Osteoblast (primary cell): ENCODE measurements around the gene VRK3. TPM values are rescaled to one million over a fixed set of nuclear protein-coding genes. Genes with fewer than 3 reads are reported as not detected.
A peak's percentile ranks its signal among the peaks of the same experiment; 100 is the strongest.

Experiments
- DNase-seq: peaks from one replicate; pipeline ENCODE4 v3.0.0; 2011; ENCODE audit warnings: low spot score, mixed read lengths; ENCODE audit not compliant: insufficient read length; ENCODE audit errors: missing footprints
- H2AFZ ChIP-seq: 2 replicates; pipeline ENCODE4 v1.6.0; 2011; ENCODE audit warnings: mild to moderate bottlenecking, low read length
- H3K27ac ChIP-seq: 2 replicates; pipeline ENCODE4 v1.5.1; 2011; ENCODE audit warnings: mild to moderate bottlenecking, low read depth, low read length, moderate library complexity
- H3K27me3 ChIP-seq: 2 replicates; pipeline ENCODE4 v1.6.0; 2012; ENCODE audit warnings: mild to moderate bottlenecking, control low read depth, inconsistent platforms, low read length, moderate library complexity; ENCODE audit not compliant: insufficient read depth
- H3K36me3 ChIP-seq: 2 replicates; pipeline ENCODE4 v1.5.1; 2011; ENCODE audit warnings: mild to moderate bottlenecking, low read length, control low read depth, moderate library complexity; ENCODE audit not compliant: insufficient read depth
- H3K4me1 ChIP-seq: 2 replicates; pipeline ENCODE4 v1.5.1; 2011; ENCODE audit warnings: mild to moderate bottlenecking, low read length, control low read depth, moderate library complexity; ENCODE audit not compliant: insufficient read depth
- H3K4me2 ChIP-seq: 2 replicates; pipeline ENCODE4 v1.6.0; 2011; ENCODE audit warnings: mild to moderate bottlenecking, low read length; ENCODE audit not compliant: insufficient read depth
- H3K4me3 ChIP-seq: fragments of 200-600 bp; sonication (generic); 3 replicates; pipeline ENCODE4 v1.5.1; 2012; ENCODE audit warnings: mild to moderate bottlenecking, low read length, inconsistent platforms; ENCODE audit not compliant: insufficient read depth
- H3K79me2 ChIP-seq: 2 replicates; pipeline ENCODE4 v1.6.0; 2012; ENCODE audit warnings: mild to moderate bottlenecking, low read length, control low read depth, inconsistent platforms; ENCODE audit not compliant: insufficient read depth
- H3K9me3 ChIP-seq: 2 replicates; pipeline ENCODE4 v1.5.1; 2011; ENCODE audit warnings: low read depth, low read length, control low read depth
- H4K20me1 ChIP-seq: 2 replicates; pipeline ENCODE4 v1.6.0; 2012; ENCODE audit warnings: mild to moderate bottlenecking, low read length, control low read depth; ENCODE audit not compliant: insufficient read depth
- CTCF ChIP-seq: IDR thresholded peaks from 2 replicates; pipeline ENCODE4 v1.5.1; 2011; ENCODE audit warnings: mild to moderate bottlenecking, low read depth, low read length, moderate library complexity; ENCODE audit errors: extremely low read depth
- total RNA-seq: library from RNA; depleted of rRNA; stranded (reverse); fragments of >200 nt; gene quantifications from 2 replicates; pipeline ENCODE4 v1.2.3, GENCODE V29; 2012

The VRK3 gene
- total RNA-seq, 1 donor = 24.2 TPM

DNA sequence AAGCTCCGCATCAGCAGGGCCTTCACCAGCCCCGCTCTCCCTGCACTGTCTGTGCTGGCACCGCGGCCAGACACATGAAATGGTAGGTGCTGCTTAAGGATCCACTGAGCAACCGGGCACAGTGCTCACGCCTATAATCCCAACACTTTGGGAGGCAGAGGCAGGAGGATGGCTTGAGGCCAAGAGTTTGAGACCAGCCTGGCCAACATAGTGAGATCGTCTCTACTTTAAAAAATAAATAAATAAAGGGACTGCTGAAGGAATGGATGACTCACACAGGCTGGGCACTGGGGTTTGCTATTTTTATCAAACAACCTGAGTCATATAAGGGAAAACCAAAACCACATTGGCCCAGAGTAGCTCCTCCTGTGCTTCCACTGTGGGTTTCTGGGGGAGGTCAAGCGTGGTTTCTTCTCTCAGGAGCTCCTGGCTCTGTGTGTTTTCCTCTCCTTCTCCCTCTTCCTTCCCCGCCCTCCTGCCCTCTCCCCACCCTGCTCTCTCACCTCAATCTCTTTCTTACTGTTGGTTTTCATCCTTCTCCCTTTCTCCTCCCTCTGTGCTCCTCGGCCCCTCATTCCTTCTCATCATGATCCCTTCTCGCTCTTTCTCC lies 21.3 kb downstream of the VRK3 start:
- Histone ChIP-seq H3K9me3 (no peaks in the 10 kb centered on the region), H3K4me1 (peaks cover 11% of the 10 kb centered on the region), H3K4me2 (peak overlapping the region; percentile 52), H4K20me1 (peaks cover 53% of the 10 kb centered on the region), H3K4me3 (no peak overlapping the region), H3K27me3 (no peaks in the 10 kb centered on the region), H2AFZ (no peak overlapping the region), H3K79me2 (peaks cover 4% of the 10 kb centered on the region), H3K27ac (peak overlapping the region; percentile 26), H3K36me3 (peaks cover 70% of the 10 kb centered on the region)
- peak; percentile 99 for DNase-seq
- TF ChIP-seq CTCF = no peak

GRCh38 chr19:50003254-50003788 lies 21.9 kb downstream of the VRK3 start:
- H3K36me3 ChIP-seq = peaks cover 66% of the 10 kb centered on the region
- no peaks in the 10 kb centered on the region for H3K27me3 ChIP-seq
- H4K20me1 ChIP-seq = peaks cover 48% of the 10 kb centered on the region
- peaks cover 11% of the 10 kb centered on the region for H3K4me1 ChIP-seq
- no peak overlapping the region for H3K4me3 ChIP-seq
- H3K4me2 ChIP-seq = no peak overlapping the region
- H3K9me3 ChIP-seq = no peaks in the 10 kb centered on the region
- no peak for DNase-seq
- no peak overlapping the region for H2AFZ ChIP-seq
- peak overlapping the region; percentile 21 for H3K27ac ChIP-seq
- H3K79me2 ChIP-seq = peaks cover 4% of the 10 kb centered on the region
- no peak for TF ChIP-seq CTCF

DNA sequence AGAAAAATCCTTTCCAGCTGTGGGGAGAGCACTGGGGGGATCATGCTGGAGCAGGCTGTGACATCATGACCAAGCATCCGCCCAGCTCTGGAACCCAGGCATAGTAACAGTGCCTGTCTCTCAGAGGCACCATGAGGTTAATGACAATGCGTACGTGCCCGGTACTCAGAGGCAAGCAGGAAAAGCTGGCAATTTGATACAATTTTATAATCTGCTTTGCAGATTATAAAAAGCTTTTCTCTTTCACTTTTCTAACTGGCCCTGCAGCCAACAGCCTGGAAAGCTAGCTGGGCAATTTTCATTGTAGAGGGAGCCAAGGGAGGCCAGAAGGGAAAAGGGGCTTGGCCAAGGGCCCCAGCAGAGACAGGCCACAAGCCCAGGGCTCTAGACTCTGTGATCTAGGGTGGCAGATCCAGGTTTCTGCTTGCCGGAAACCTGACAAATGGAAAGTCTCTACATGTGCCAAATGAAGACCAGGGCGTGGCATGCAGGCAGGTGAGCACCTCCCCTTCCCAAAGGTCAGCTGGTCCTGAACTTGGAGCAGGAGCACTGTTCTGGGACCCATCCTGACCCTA lies 22.7 kb downstream of the VRK3 start:
- H3K79me2 ChIP-seq = peaks cover 4% of the 10 kb centered on the region
- H3K27me3 ChIP-seq = no peaks in the 10 kb centered on the region
- H3K9me3 ChIP-seq = no peaks in the 10 kb centered on the region
- no peak overlapping the region for H3K4me2 ChIP-seq
- H3K4me1 ChIP-seq = peaks cover 11% of the 10 kb centered on the region
- DNase-seq = no peak
- TF ChIP-seq CTCF = no peak
- no peak overlapping the region for H3K27ac ChIP-seq
- H3K4me3 ChIP-seq = no peak overlapping the region
- no peak overlapping the region for H2AFZ ChIP-seq
- H3K36me3 ChIP-seq = peaks cover 62% of the 10 kb centered on the region
- peaks cover 47% of the 10 kb centered on the region for H4K20me1 ChIP-seq

DNA sequence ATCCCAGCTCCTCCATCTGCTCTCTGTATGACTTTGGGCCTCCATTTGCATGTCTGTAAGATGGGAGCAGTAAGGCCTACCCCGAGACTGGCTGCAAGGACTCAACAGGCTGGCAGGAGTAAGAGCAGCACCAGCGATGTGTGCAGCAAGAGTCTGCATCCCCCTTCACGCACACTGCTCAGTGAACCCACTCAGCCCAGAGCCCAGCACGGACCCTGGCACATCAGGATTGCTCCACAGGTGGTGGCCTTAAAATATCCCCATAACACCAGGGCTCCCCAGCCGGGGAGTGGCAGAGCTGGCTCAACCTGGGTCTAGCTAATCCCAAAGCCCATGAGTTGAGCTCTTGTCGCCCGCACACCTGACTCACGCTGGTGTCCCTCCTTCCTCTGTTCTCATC lies 23.4 kb downstream of the VRK3 start:
- Histone ChIP-seq H3K9me3 (no peaks in the 10 kb centered on the region), H3K4me1 (peaks cover 11% of the 10 kb centered on the region), H4K20me1 (peaks cover 49% of the 10 kb centered on the region), H3K27ac (no peak overlapping the region), H3K79me2 (peaks cover 2% of the 10 kb centered on the region), H3K36me3 (peaks cover 58% of the 10 kb centered on the region), H2AFZ (no peak overlapping the region), H3K4me3 (no peak overlapping the region), H3K27me3 (no peaks in the 10 kb centered on the region), H3K4me2 (no peak overlapping the region)
- no peak for TF ChIP-seq CTCF
- DNase-seq = no peak
